Urinary bladder (tissue), 4 donors: ENCODE measurements around the gene TLR9. TPM values are rescaled to one million over a fixed set of nuclear protein-coding genes. Genes with fewer than 3 reads are reported as not detected.
"Not testable (repeated sequence)": the region's sequence is repeated elsewhere in the genome, so short reads cannot be mapped to it uniquely, and the experiment has no call there.

ENCODE experiments used
- DNase-seq: peaks from one replicate; pipeline ENCODE4 v3.0.0-alpha.2; 2015; ENCODE audit errors: extremely low spot score
- H3K27ac ChIP-seq: one replicate; pipeline ENCODE4 v1.5.1; 2013; ENCODE audit warnings: low read depth, mild to moderate bottlenecking, moderate library complexity
- H3K36me3 ChIP-seq: one replicate; pipeline ENCODE4 v1.6.1; 2013; ENCODE audit warnings: mild to moderate bottlenecking, moderate library complexity; ENCODE audit not compliant: insufficient read depth
- H3K4me1 ChIP-seq: one replicate; pipeline ENCODE4 v1.6.1; 2013; ENCODE audit warnings: mild to moderate bottlenecking, moderate library complexity; ENCODE audit not compliant: insufficient read depth
- H3K4me3 ChIP-seq: one replicate; pipeline ENCODE4 v1.5.1; 2013; ENCODE audit warnings: low read depth, low read length
- WGBS: extraction: QIAGEN DNeasy Blood & Tissue Kit; methylation state at CpG from one replicate; pipeline ENCODE4 v1.1.7; 2013; 5-methylcytosine and 5-hydroxymethylcytosine counted together
- polyA plus RNA-seq: library from polyadenylated mRNA; stranded (reverse); fragments of 200-250 nt; gene quantifications from one replicate; pipeline ENCODE4 v1.2.3, GENCODE V29; 2013
- total RNA-seq: library from RNA; depleted of rRNA; stranded (reverse); fragments of >200 nt; gene quantifications from one replicate; pipeline ENCODE4 v1.2.3, GENCODE V29; 2014
- donor health status: healthy with polysubstance abuse.
- donor health status: healthy.

TLR9 gene
- total and polyA plus RNA-seq, 2 donors: 0.11 to 0.33 TPM

DNA sequence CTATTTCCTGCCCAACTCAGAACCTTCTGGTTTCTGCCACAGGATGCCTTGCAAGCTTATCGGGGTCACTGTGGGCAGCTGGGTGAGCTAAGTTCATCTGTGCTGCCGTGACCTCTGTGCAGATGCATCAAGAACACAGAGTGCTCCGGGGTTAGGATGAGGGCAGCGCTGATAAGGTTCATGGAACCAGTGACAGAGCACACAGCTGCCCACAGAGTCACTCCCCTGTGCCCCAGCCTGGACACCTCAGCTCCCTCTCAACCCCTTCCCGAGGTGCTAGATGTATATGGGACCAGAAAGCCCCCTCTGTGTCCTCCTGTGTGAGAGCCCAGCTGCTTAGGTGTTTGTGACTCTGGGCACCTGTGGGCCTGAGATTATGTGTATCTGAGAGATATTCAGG lies 43.2 kb downstream of the TLR9 start:
- 86% methylated on average over 5 of the region's 5 CpGs for WGBS
- H3K4me1 ChIP-seq: no peaks in the 10 kb centered on the region
- H3K4me3 ChIP-seq: no peak overlapping the region
- H3K27ac ChIP-seq: no peak overlapping the region
- DNase-seq: no peak
- H3K36me3 ChIP-seq: no peaks in the 10 kb centered on the region

DNA sequence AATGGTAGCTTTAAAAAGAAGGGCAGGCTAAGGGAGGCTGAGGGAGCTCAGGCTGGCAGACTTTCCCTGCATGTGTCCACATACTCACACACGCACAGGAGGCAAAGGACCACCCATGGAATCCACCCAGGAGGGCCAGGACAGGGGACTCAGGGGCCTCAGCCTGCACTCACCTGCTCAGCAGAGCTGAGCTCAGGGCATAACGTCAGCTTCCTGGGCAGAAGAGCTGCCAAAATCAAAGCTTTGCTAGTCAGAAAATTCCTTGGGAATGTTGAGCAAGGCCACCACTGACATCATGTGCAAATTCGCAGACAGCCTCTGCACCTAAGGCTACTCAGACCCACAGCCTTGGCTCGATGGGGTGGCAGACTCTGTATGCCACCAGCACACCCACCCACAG lies 43.9 kb downstream of the TLR9 start:
- no peak overlapping the region for H3K27ac ChIP-seq
- H3K4me3 ChIP-seq: no peak overlapping the region
- 59% methylated on average over 4 of the region's 4 CpGs for WGBS
- DNase-seq: no peak
- no peaks in the 10 kb centered on the region for H3K36me3 ChIP-seq
- H3K4me1 ChIP-seq: no peaks in the 10 kb centered on the region

DNA sequence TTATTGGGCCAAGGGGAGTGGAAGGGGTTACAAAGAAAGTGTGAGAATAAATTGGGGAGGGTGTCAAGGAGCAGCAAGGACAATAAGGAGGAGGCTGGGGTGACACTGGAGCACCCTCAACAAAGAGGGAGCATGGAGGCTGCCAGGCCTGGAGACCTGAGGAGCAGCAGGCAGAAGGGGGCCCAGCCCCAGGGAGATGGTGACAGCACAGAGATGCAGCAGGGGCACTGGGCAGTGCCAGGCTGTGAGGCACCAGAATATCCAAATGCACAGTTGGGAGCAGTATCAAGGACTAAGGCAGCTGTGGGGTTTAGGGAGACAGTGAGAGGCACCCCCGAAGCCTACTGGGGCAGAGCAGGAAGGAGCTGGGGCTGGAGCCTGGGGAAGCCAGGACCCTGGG lies 46.9 kb downstream of the TLR9 start:
- no peak for DNase-seq
- H3K4me3 ChIP-seq: no peak overlapping the region
- no peak overlapping the region for H3K27ac ChIP-seq
- H3K36me3 ChIP-seq: no peaks in the 10 kb centered on the region
- WGBS: 100% methylated on average over 1 of the region's 1 CpG
- H3K4me1 ChIP-seq: no peaks in the 10 kb centered on the region

DNA sequence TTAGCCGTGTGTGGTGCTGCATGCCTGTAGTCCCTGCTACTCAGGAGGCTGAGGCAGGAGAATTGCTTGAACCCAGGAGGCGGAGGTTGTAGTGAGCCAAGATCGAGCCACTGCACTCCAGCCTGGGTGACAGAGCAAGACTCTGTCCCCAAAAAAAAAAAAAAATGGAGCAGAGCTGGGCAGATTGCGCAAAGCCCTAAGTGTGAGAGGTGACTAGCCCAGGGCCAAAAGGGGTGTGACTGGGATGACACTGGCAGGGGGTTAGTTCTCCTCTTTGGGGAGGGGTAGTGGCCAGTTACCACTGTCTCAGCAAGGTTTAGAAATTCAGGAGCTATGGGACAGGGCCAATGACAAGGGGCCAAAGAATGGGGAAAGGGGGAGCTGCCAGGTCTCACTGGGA lies 47.3 kb downstream of the TLR9 start:
- H3K27ac ChIP-seq, H3K4me1 ChIP-seq, H3K36me3 ChIP-seq, H3K4me3 ChIP-seq, DNase-seq: not testable (repeated sequence)
- WGBS: 92% methylated on average over 4 of the region's 4 CpGs

DNA sequence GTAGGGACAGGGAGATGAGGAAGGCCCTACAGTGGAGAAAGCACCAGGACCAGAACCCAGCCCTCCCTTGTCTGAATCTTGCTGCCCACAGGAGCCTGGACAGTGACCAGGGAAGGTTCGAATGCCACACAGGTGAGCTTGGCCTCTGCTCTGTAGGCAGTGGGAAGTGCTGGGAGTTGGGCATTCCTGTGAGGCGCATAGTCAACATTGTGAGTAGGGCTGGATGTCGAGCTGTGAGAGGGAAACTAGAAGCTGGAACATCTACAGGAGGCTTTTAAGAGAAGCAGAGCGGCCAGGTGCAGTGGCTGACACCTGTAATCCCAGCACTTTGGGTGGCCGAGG lies 47.8 kb downstream of the TLR9 start:
- no peaks in the 10 kb centered on the region for H3K36me3 ChIP-seq
- H3K27ac ChIP-seq: no peak overlapping the region
- no peak overlapping the region for H3K4me3 ChIP-seq
- no peaks in the 10 kb centered on the region for H3K4me1 ChIP-seq
- WGBS: 87% methylated on average over 5 of the region's 5 CpGs
- no peak for DNase-seq

DNA sequence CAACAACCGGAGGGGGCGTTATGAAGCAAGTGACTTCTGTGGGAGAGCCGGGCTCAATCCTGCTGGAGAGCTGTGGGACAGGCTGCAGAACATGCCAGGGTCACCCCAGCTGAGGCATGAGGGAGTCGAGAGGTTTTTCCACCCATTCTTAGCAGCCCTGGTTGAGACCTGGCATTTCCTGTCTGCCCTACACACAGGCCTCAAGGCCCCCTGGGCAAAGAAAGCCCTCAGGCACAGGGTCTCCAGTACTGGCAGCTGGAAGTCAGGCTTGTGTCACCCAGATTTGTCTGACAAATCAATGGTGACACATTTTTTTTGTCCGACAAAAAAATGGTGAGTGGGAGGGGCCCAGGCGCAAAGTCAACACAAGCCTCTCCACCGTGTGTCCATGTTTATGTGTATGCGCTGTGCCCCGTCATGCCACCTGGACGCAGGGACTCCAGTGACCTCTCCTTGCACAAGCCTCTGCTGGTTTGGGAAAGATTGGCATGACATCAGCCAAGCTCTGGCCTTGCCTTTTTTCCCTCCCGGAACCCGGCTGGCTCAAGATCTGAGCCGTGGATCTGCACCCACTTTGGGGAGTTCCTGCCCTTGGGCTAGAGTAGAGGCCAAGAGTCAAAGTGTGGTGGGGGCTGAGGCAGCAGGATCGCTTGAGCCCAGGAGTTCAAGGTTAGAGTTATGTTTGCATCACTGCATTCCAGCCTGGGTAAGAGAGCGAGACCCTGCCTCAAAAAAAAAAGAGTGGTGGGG lies 48.3 kb downstream of the TLR9 start:
- no peaks in the 10 kb centered on the region for H3K36me3 ChIP-seq
- 71% methylated on average over 15 of the region's 15 CpGs for WGBS
- no peak for DNase-seq
- H3K4me1 ChIP-seq: no peaks in the 10 kb centered on the region
- H3K4me3 ChIP-seq: no peak overlapping the region
- H3K27ac ChIP-seq: no peak overlapping the region

DNA sequence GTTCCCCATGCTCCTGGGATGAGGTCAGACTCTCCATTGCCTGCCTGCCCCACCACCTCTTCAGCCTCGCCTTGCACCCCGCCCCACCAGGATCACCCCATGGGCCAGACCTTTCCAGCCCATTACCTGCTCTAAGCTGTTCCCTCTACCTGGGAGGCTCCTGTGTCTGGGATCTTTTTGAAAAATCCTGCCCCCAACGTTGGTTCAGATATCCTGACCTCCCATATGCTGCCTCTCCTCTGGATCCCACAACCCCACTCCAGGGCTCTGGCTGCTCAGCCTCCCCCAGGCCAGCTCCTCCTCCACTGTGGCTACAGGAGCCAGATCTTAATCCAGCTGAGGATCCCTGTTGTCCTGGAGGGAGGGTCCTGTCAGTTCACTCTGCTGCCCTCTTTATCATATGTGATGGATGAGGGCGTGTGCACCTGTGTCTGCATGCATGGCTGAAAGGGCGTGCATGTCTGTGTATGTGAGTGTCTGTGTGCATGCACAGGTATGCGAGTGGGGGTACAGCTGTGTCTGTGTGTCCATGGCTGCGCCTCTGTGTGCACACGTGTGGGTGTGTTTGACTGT lies 49.2 kb downstream of the TLR9 start:
- no peaks in the 10 kb centered on the region for H3K4me1 ChIP-seq
- H3K4me3 ChIP-seq: no peak overlapping the region
- no peak overlapping the region for H3K27ac ChIP-seq
- 83% methylated on average over 8 of the region's 8 CpGs for WGBS
- no peaks in the 10 kb centered on the region for H3K36me3 ChIP-seq
- no peak for DNase-seq

DNA sequence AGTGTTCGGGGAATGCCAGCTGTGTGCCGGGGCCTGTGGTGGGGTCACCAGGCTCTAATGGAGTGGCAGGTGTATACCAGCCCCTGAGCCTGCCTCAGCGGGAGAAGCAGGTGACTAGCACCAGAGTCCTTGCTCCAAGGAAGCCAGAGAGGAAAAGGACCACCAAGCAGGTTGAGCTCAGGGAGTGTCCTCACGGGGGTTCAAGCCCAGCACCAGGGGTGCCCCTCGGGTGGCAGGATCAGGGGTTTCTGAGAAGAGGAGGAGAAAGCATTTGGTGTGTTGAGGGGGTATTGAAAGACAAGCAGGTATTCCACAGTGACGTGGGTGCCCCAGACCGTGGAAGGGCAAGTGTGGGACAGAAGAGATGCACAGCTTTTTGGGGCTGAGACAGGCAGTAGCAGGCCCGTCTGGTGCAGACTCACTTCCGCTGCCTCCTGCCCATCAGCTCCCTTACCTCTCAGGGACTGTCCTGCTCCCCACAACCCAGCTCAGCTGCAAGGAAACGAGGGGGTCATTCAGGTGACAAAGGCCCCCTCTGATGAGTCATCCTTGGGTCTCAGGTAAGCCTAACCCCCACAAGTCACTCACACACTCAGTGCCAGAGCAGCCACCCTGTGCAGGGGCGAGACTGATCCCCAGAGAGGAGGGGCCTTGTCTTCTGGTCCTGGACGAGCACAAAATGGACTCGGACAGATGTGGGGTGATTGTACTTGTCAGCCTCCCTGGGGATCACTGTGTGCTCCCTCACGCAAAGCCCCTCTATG lies 49.8 kb downstream of the TLR9 start:
- no peak overlapping the region for H3K4me3 ChIP-seq
- no peaks in the 10 kb centered on the region for H3K36me3 ChIP-seq
- no peak overlapping the region for H3K27ac ChIP-seq
- no peaks in the 10 kb centered on the region for H3K4me1 ChIP-seq
- WGBS: 91% methylated on average over 14 of the region's 14 CpGs
- no peak for DNase-seq

DNA sequence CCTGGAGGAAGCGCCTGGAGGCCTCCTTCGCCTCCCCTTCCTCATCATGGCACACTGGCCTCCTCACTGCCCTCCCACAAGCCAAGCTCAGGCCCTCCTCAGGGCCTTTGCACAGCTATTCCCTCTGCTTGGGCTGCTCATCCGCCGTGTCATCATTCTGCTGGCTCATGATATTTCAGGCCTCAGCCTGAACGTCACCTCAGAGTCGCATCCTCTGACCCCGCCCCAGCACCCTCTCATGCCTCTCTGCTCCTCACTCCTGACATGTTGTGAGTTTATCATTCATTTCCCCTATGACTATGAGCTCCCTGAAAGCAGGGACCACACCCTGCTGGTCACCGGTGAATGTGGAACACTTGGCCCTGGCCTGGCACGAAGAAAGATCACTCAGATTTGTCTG lies 50.5 kb downstream of the TLR9 start:
- 89% methylated on average over 9 of the region's 9 CpGs for WGBS
- no peak overlapping the region for H3K27ac ChIP-seq
- no peak overlapping the region for H3K4me3 ChIP-seq
- no peaks in the 10 kb centered on the region for H3K4me1 ChIP-seq
- no peak for DNase-seq
- H3K36me3 ChIP-seq: no peaks in the 10 kb centered on the region

DNA sequence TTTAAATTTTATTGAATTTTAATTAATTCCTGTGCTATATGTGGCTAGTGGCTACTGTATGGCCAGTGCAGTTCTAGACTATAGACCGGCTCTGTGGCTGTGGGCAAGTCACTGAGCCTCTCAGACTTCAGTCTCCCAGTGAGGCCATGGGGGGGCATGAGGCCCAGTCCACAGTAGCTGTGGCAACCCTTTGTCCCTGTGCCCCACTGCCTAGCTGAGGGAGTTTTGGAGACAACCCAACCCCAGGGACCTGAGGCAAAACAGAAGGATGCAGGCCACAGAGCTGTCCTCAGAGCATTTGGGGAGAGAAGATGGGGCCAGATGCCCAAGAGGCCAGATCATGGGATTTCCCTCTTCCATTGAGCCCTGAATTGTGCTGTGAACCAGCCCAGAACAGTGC lies 52.3 kb downstream of the TLR9 start:
- Histone ChIP-seq H3K27ac (no peak overlapping the region), H3K4me1 (no peaks in the 10 kb centered on the region), H3K36me3 (no peaks in the 10 kb centered on the region), H3K4me3 (no peak overlapping the region)
- DNase-seq: no peak
- 100% methylated on average over 1 of the region's 1 CpG for WGBS

DNA sequence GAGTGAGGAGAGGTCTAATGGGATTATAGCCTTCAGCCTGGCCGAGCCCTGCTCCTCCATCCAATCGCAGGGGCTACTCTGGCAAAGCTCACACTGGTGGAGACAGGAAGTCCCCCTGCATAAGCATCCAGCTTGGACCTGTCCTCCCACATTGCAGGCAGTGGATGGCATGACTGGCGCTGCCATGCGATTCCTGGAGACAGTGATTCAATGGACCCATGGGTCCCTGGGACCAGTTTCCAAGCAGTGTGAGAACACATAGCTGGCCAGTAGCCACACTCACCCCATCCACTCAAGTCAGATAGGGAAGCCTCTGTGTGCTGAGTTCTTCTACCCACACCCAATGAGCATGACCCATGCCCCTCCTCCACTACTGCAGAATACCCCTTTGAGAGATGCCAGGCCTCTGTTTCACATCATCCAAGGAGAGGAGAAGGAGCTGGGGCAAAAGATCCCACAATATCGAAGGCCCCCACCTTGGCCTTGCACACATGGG lies 53.1 kb downstream of the TLR9 start:
- Histone ChIP-seq H3K36me3 (no peaks in the 10 kb centered on the region), H3K4me3 (no peak overlapping the region), H3K4me1 (no peaks in the 10 kb centered on the region), H3K27ac (no peak overlapping the region)
- 91% methylated on average over 5 of the region's 5 CpGs for WGBS
- DNase-seq: no peak

DNA sequence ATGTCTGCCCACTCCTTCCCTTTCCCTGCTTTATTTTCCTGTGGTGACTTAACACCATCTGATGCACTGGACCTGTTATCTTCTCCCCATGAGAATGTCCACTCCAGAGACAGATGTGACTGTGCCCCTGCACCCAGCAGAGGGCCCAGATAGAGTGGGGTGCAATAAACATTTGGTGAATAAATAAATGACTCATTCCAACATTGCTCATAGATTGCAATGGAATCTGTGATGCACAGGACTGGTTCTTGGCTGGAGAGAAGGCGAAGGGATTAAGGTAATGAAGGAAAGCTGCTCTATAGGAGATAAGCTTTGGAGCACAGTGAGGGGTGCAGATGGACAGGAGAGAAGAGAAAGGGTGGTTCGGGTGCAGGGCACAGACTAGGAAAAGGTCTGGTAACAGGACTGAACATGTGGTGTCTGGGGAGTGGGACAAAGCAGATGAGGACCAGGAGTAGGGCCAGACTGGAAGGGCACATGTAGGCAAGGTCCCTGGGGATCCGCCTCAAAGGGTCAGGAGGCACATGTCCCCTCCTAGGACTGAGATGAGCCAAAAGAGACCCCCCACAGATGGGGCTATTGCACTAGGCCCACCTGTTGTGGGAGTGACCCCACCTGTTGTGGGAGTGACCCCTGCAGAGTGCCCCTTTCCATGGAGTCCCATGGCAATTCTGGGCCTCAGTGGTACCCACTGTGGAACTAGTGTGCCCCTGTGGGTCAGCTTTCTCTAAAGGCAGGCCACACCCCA lies 53.8 kb downstream of the TLR9 start:
- Histone ChIP-seq H3K4me1 (no peaks in the 10 kb centered on the region), H3K27ac (no peak overlapping the region), H3K4me3 (no peak overlapping the region), H3K36me3 (no peaks in the 10 kb centered on the region)
- WGBS: 66% methylated on average over 3 of the region's 3 CpGs
- DNase-seq: no peak
